ACC112 (cell line): ENCODE measurements around the gene PCNX4.

ENCODE experiments used
- H2AFZ ChIP-seq: fragments of 200-600 bp; sonication (generic); one replicate; pipeline ENCODE4 v1.6.0; 2017; ENCODE audit warnings: antibody characterized with exemption, low read length; ENCODE audit not compliant: unreplicated experiment
- H3K27ac ChIP-seq: fragments of 200-600 bp; sonication (generic); 2 replicates; pipeline ENCODE4 v1.5.1; 2014; ENCODE audit warnings: low read depth, mild to moderate bottlenecking, antibody characterized with exemption, low read length, moderate library complexity
- H3K27me3 ChIP-seq: fragments of 200-600 bp; sonication (generic); 2 replicates; pipeline ENCODE4 v1.6.1; 2014; ENCODE audit warnings: mild to moderate bottlenecking, antibody characterized with exemption, low read length, moderate library complexity, mixed read lengths; ENCODE audit not compliant: insufficient read depth
- H3K36me3 ChIP-seq: fragments of 200-600 bp; sonication (generic); 2 replicates; pipeline ENCODE4 v1.6.1; 2016; ENCODE audit warnings: mild to moderate bottlenecking, antibody characterized with exemption, low read length, moderate library complexity, mixed read lengths; ENCODE audit not compliant: insufficient read depth
- H3K4me1 ChIP-seq: fragments of 200-600 bp; sonication (generic); one replicate; pipeline ENCODE4 v1.6.1; 2016; ENCODE audit warnings: low read length, mixed read lengths; ENCODE audit not compliant: insufficient read depth, unreplicated experiment, control insufficient read depth
- H3K4me3 ChIP-seq: fragments of 200-600 bp; sonication (generic); 2 replicates; pipeline ENCODE4 v1.5.1; 2014; ENCODE audit warnings: mild to moderate bottlenecking, low read depth, low read length
- H3K79me2 ChIP-seq: fragments of 200-600 bp; sonication (generic); one replicate; pipeline ENCODE4 v1.6.0; 2016; ENCODE audit warnings: low read length; ENCODE audit not compliant: control insufficient read depth, unreplicated experiment, insufficient read depth

Gene PCNX4

GRCh38 chr14:60215520-60216420 lies 124.0 kb downstream of the PCNX4 start:
- Histone ChIP-seq H3K4me1 (no peaks in the 10 kb centered on the region), H3K27me3 (peaks cover 43% of the 10 kb centered on the region), H3K36me3 (no peaks in the 10 kb centered on the region), H3K4me3 (no peak overlapping the region), H3K79me2 (no peaks in the 10 kb centered on the region), H2AFZ (no peak overlapping the region), H3K27ac (no peak overlapping the region)

- Histone ChIP-seq H3K79me2 (no peaks in the 10 kb centered on the region), H3K4me1 (no peaks in the 10 kb centered on the region), H2AFZ (no peak overlapping the region), H3K36me3 (no peaks in the 10 kb centered on the region), H3K27me3 (peaks cover 37% of the 10 kb centered on the region), H3K27ac (no peak overlapping the region), H3K4me3 (no peak overlapping the region)
Measured at GRCh38 chr14:60217713-60218112, 126.0 kb downstream of the PCNX4 start.
